HepG2 (cell line): ENCODE results near the gene MRPL39. TPM values are rescaled to one million over a fixed set of nuclear protein-coding genes. Genes with fewer than 3 reads are reported as not detected.
A peak's percentile ranks its signal among the peaks of the same experiment; 100 is the strongest.

Experiments used
- ATAC-seq: fragments of 200-7000 bp; cut with Tn5 transposase; 3 replicates; pipeline ENCODE4 v1.9.1; 2020; ENCODE audit warnings: mild to moderate bottlenecking, moderate library complexity
- BruUV-seq: library from RNA; stranded (reverse); fragments of 400-500 nt; replicated peaks from 2 replicates; lab custom pipeline; 2021; lab: Mats Ljungman, UMichigan
- CTCF ChIA-PET: fragments of 300-600 bp; formaldehyde crosslinking; extraction: SDS; loops from one replicate; lab custom pipeline; 2021; ENCODE audit warnings: low total read pairs, inconsistent platforms, low intra/inter-chr PET ratio; lab: Yijun Ruan, JAX
- POLR2A ChIA-PET: fragments of 350-600 bp; sonication (Branson Sonifier 250); formaldehyde crosslinking; loops from one replicate; lab custom pipeline; 2020; ENCODE audit warnings: antibody characterized with exemption, inconsistent platforms; lab: Yijun Ruan, JAX
- DNase-seq: peaks from one replicate; pipeline ENCODE4 v3.0.0-alpha.2; 2015; ENCODE audit warnings: low spot score
- FAIRE-seq: peaks from 3 replicates; lab custom pipeline; 2011; peaks lifted over from hg19 to GRCh38; lab: Jason Lieb, UNC
- H2AFZ ChIP-seq: one replicate; pipeline ENCODE4 v1.6.1; 2011; ENCODE audit warnings: low read length, inconsistent platforms
- H3K27ac ChIP-seq: fragments of 300-600 bp; 3 replicates; pipeline ENCODE4 v1.8.0; 2011; ENCODE audit warnings: mixed run types, mild to moderate bottlenecking, mixed read lengths, low read length, inconsistent platforms; ENCODE audit not compliant: insufficient read depth; ENCODE audit errors: extremely low read length
- H3K27me3 ChIP-seq, 2 experiments: fragments of 200-600 bp in 1 of 2; 2 replicates in 1 of 2; 3 replicates in 1 of 2; pipeline versions ENCODE4 v1.6.0 to v1.8.0; 2011; ENCODE audit warnings: low read length in 2 of 2, mild to moderate bottlenecking in 2 of 2, moderate library complexity in 2 of 2, inconsistent platforms in 1 of 2; ENCODE audit not compliant: insufficient read depth in 2 of 2, control insufficient read depth in 1 of 2
- H3K36me3 ChIP-seq, 2 experiments: fragments of 200-600 bp in 1 of 2; replicated peaks in 1 of 2; 2 replicates in 1 of 2; 3 replicates in 1 of 2; pipeline versions ENCODE4 v1.5.1 to v1.8.0; 2011; ENCODE audit warnings: low read length in 2 of 2, inconsistent platforms in 1 of 2; ENCODE audit not compliant: insufficient read depth in 2 of 2, control insufficient read depth in 1 of 2
- H3K4me1 ChIP-seq: 2 replicates; pipeline ENCODE4 v1.5.1; 2012; ENCODE audit warnings: low read length, inconsistent platforms; ENCODE audit not compliant: insufficient read depth
- H3K4me2 ChIP-seq: 2 replicates; pipeline ENCODE4 v1.6.0; 2011; ENCODE audit warnings: low read depth, low read length, inconsistent platforms
- H3K4me3 ChIP-seq, 3 experiments: fragments of 200-600 bp in 1 of 3; sonication (generic), shearing (Covaris generic) in 1 of 3; replicated peaks in 1 of 3; 2 replicates each; pipeline ENCODE4 v1.5.1; 2011 to 2016; ENCODE audit warnings: low read length in 3 of 3, inconsistent platforms in 2 of 3, low read depth in 2 of 3, mild to moderate bottlenecking in 2 of 3, control low read depth in 1 of 3, mixed read lengths in 1 of 3; ENCODE audit not compliant: insufficient read depth in 1 of 3
- H3K79me2 ChIP-seq: one replicate; pipeline ENCODE4 v1.6.1; 2011; ENCODE audit warnings: low read length, inconsistent platforms; ENCODE audit not compliant: insufficient read depth
- H3K9ac ChIP-seq: 2 replicates; pipeline ENCODE4 v1.6.0; 2011; ENCODE audit warnings: mild to moderate bottlenecking, low read depth, low read length, inconsistent platforms; ENCODE audit not compliant: insufficient read depth
- H3K9me3 ChIP-seq: 2 replicates; pipeline ENCODE4 v1.5.1; 2012; ENCODE audit warnings: mild to moderate bottlenecking, low read length
- H4K20me1 ChIP-seq: 2 replicates; pipeline ENCODE4 v1.6.0; 2011; ENCODE audit warnings: inconsistent platforms, mild to moderate bottlenecking, low read length, moderate library complexity; ENCODE audit not compliant: insufficient read depth
- BCL6 ChIP-seq: IDR thresholded peaks from 2 replicates; pipeline ENCODE4 v1.6.1; 2016; ENCODE audit warnings: missing genetic modification reagents, missing compliant biosample characterization
- CBX5 ChIP-seq: sonication (generic); formaldehyde crosslinking; IDR thresholded peaks from 2 replicates; pipeline ENCODE4 v1.4.0; 2020; ENCODE audit warnings: missing genetic modification reagents, borderline replicate concordance
- HMG20A ChIP-seq: IDR thresholded peaks from 2 replicates; pipeline ENCODE4 v1.6.1; 2016; ENCODE audit warnings: borderline replicate concordance
- HNF4A ChIP-seq: sonication (generic); formaldehyde crosslinking; IDR thresholded peaks from 2 replicates; pipeline ENCODE4 v1.4.0; 2020; ENCODE audit warnings: missing genetic modification reagents
- HNRNPLL ChIP-seq: fragments of 200-400 bp; formaldehyde crosslinking; IDR thresholded peaks from 2 replicates; pipeline ENCODE4 v1.6.1; 2017; ENCODE audit warnings: mild to moderate bottlenecking, low read depth, low read length; ENCODE audit not compliant: poor library complexity, severe bottlenecking
- NR2F6 ChIP-seq, 2 experiments: IDR thresholded peaks; 2 replicates each; pipeline ENCODE4 v1.6.1; 2016; ENCODE audit warnings: antibody characterized with exemption in 1 of 2, mild to moderate bottlenecking in 1 of 2
- SP5 ChIP-seq: IDR thresholded peaks from 2 replicates; pipeline ENCODE4 v1.6.1; 2016; ENCODE audit warnings: low read depth, borderline replicate concordance
- TCF7 ChIP-seq: sonication (generic); IDR thresholded peaks from 2 replicates; pipeline ENCODE4 v1.6.1; 2016; ENCODE audit warnings: antibody characterized with exemption, low read depth
- TEAD3 ChIP-seq: optimal IDR thresholded peaks from 2 replicates; pipeline ENCODE3; 2016; ENCODE audit warnings: borderline replicate concordance
- TERF1 ChIP-seq: sonication (generic); formaldehyde crosslinking; IDR thresholded peaks from 2 replicates; pipeline ENCODE4 v1.8.0; 2022; ENCODE audit warnings: mild to moderate bottlenecking, missing genetic modification reagents, moderate library complexity
- WIZ ChIP-seq: sonication (generic); formaldehyde crosslinking; IDR thresholded peaks from 2 replicates; pipeline ENCODE4 v1.5.1; 2020; ENCODE audit warnings: mild to moderate bottlenecking, missing genetic modification reagents
- ZBTB20 ChIP-seq: sonication (generic); formaldehyde crosslinking; IDR thresholded peaks from 2 replicates; pipeline ENCODE4 v1.8.1; 2023; ENCODE audit warnings: missing genetic modification reagents, low read depth, mild to moderate bottlenecking, borderline replicate concordance
- ZC3H4 ChIP-seq: sonication (generic); formaldehyde crosslinking; IDR thresholded peaks from 2 replicates; pipeline ENCODE4 v1.4.0; 2020; ENCODE audit warnings: missing genetic modification reagents, borderline replicate concordance
- ZFP36L2 ChIP-seq: sonication (generic); formaldehyde crosslinking; IDR thresholded peaks from 2 replicates; pipeline ENCODE4 v1.4.0; 2020; ENCODE audit warnings: missing genetic modification reagents
- ZFP41 ChIP-seq: sonication (generic); formaldehyde crosslinking; IDR thresholded peaks from 2 replicates; pipeline ENCODE4 v1.4.0; 2020; ENCODE audit warnings: mild to moderate bottlenecking, missing genetic modification reagents, borderline replicate concordance
- ZNF331 ChIP-seq: sonication (generic); formaldehyde crosslinking; IDR thresholded peaks from 2 replicates; pipeline ENCODE4 v1.4.0; 2020; ENCODE audit warnings: missing genetic modification reagents
- ZNF550 ChIP-seq: sonication (generic); formaldehyde crosslinking; IDR thresholded peaks from 2 replicates; pipeline ENCODE4 v1.4.0; 2020; ENCODE audit warnings: mild to moderate bottlenecking, missing genetic modification reagents, borderline replicate concordance
- ZNF776 ChIP-seq: sonication (generic); formaldehyde crosslinking; IDR thresholded peaks from 2 replicates; pipeline ENCODE4 v1.4.0; 2020; ENCODE audit warnings: mild to moderate bottlenecking, missing genetic modification reagents
- ZNF780A ChIP-seq: sonication (generic); formaldehyde crosslinking; IDR thresholded peaks from 2 replicates; pipeline ENCODE4 v1.8.0; 2022; ENCODE audit warnings: mild to moderate bottlenecking, missing genetic modification reagents, moderate library complexity
- ZNF83 ChIP-seq: sonication (generic); formaldehyde crosslinking; IDR thresholded peaks from 2 replicates; pipeline ENCODE4 v1.4.0; 2020; ENCODE audit warnings: missing genetic modification reagents, mild to moderate bottlenecking, borderline replicate concordance
- WGBS: methylation state at CpG from one replicate; pipeline ENCODE4 v1.1.6; 2017; ENCODE audit warnings: low lambda C conversion rate; 5-methylcytosine and 5-hydroxymethylcytosine counted together
- in situ Hi-C: cut with HindIII; loops from 2 replicates; pipeline ENCODE4 v1.10.0; 2017; ENCODE audit warnings: low pct_unique_long_range_greater_than_20kb; ENCODE audit not compliant: extremely low pct_ligation_motif_present
- intact Hi-C: fragments of 100-400 bp; cut with micrococcal nuclease; formaldehyde crosslinking; loops from one replicate; pipeline ENCODE4 v1.10.0; 2022; ENCODE audit not compliant: unreplicated experiment
- polyA plus RNA-seq, 8 experiments: library from polyadenylated mRNA; depleted of rRNA in 3 of 8; stranded (reverse) in 7 of 8; unstranded in 1 of 8; fragments of >200 nt; fragmentation: Illumina TruSeq in 4 of 8; extraction: Trizol in 4 of 8; gene quantifications; 2 replicates each; pipeline versions ENCODE4 v1.2.1 to v1.2.3, GENCODE V29; 2011 to 2016; ENCODE audit warnings: low read depth in 4 of 8, missing spikeins in 1 of 8, mixed read lengths in 1 of 8; ENCODE audit not compliant: insufficient read depth in 1 of 8
- total RNA-seq, 5 experiments: library from RNA; depleted of rRNA; stranded (reverse); fragments of >200 nt; fragmentation: Illumina TruSeq; extraction: Trizol; gene quantifications; 2 replicates each; pipeline ENCODE4 v1.2.3, GENCODE V29; 2016; ENCODE audit warnings: low read depth in 1 of 5
- TF ChIP-seq, protein P1 (sequence below): sonication (generic); formaldehyde crosslinking; IDR thresholded peaks from 2 replicates; pipeline ENCODE4 v1.4.0; 2020; ENCODE audit warnings: missing genetic modification reagents; ENCODE audit errors: not compliant biosample characterization
- TF ChIP-seq, protein P2 (sequence below): sonication (generic); formaldehyde crosslinking; IDR thresholded peaks from 2 replicates; pipeline ENCODE4 v1.4.0; 2020; ENCODE audit warnings: missing genetic modification reagents, borderline replicate concordance

The MRPL39 gene
- total and polyA plus RNA-seq, 2 of the 13 experiments (the other 11 are each of a cell fraction or from before 2014, with no cell fraction given), result 29.1 to 91.2 TPM

DNA sequence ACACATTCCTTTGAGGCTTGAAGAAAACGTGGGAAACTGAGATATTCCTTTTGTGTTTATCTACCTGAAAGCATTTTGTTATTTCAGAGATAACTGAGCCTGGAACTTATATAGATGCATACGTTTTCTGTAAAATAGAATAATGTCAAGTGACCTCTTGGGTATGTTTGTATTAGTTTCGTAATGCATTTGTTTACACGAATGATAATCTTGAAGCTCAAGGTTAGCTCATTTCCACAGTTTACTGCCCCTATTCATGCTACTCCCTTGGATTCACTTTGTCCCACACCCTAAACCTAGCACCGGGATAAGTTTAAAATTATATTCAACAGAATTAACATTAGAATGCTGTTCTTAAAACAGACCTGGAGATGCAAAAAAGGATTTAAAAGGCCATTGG is 54.4 kb downstream of the MRPL39 start:
- Histone ChIP-seq H4K20me1 (no peaks in the 10 kb centered on the region), H3K27ac (no peak overlapping the region), H2AFZ (no peak overlapping the region), H3K79me2 (no peaks in the 10 kb centered on the region), H3K4me3 (no peak overlapping the region), H3K9ac (no peak overlapping the region), H3K4me1 (peaks cover 27% of the 10 kb centered on the region), H3K4me2 (no peak overlapping the region), H3K36me3 (no peaks in the 10 kb centered on the region), H3K9me3 (no peaks in the 10 kb centered on the region), H3K27me3 (no peaks in the 10 kb centered on the region)
- BruUV-seq, result no TSS peak
- peak; percentile 82 for ATAC-seq
- DNase-seq, result peak; percentile 42
- CTCF ChIA-PET, result no interaction called here
- peak; percentile 53 for FAIRE-seq
- POLR2A ChIA-PET, result no interaction called here
- in situ Hi-C loops, result no loop called here
- intact Hi-C loops, result no loop called here
- 5% methylated on average over 5 of the region's 5 CpGs for WGBS
- TF ChIP-seq, protein P1, sequence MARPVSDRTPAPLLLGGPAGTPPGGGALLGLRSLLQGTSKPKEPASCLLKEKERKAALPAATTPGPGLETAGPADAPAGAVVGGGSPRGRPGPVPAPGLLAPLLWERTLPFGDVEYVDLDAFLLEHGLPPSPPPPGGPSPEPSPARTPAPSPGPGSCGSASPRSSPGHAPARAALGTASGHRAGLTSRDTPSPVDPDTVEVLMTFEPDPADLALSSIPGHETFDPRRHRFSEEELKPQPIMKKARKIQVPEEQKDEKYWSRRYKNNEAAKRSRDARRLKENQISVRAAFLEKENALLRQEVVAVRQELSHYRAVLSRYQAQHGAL (CRISPR knock-in tag), result no peak
- no peak for TF ChIP-seq WIZ (CRISPR knock-in tag)
- no peak for TF ChIP-seq ZNF550 (CRISPR knock-in tag)
- TF ChIP-seq ZFP41 (CRISPR knock-in tag), result no peak
- TF ChIP-seq BCL6 (CRISPR knock-in tag), result 0 out of 2 replicates have a peak, but pooled peaks have one; percentile 20
- no peak; the same call in 1 of the 2 replicates for TF ChIP-seq NR2F6 (IDR thresholded peaks at IDR 0.05)
- TF ChIP-seq NR2F6 (CRISPR knock-in tag; IDR thresholded peaks at IDR 0.05), result peak; percentile 42; the same call in 1 of the 2 replicates
- no peak for TF ChIP-seq ZC3H4
- TF ChIP-seq TERF1 (CRISPR knock-in tag), result no peak
- no peak for TF ChIP-seq ZNF780A (CRISPR knock-in tag)
- TF ChIP-seq CBX5, result no peak
- TF ChIP-seq, protein P2, sequence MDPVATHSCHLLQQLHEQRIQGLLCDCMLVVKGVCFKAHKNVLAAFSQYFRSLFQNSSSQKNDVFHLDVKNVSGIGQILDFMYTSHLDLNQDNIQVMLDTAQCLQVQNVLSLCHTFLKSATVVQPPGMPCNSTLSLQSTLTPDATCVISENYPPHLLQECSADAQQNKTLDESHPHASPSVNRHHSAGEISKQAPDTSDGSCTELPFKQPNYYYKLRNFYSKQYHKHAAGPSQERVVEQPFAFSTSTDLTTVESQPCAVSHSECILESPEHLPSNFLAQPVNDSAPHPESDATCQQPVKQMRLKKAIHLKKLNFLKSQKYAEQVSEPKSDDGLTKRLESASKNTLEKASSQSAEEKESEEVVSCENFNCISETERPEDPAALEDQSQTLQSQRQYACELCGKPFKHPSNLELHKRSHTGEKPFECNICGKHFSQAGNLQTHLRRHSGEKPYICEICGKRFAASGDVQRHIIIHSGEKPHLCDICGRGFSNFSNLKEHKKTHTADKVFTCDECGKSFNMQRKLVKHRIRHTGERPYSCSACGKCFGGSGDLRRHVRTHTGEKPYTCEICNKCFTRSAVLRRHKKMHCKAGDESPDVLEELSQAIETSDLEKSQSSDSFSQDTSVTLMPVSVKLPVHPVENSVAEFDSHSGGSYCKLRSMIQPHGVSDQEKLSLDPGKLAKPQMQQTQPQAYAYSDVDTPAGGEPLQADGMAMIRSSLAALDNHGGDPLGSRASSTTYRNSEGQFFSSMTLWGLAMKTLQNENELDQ (CRISPR knock-in tag), result no peak
- no peak for TF ChIP-seq TEAD3 (CRISPR knock-in tag)
- TF ChIP-seq HNRNPLL, result no peak
- TF ChIP-seq ZNF331 (CRISPR knock-in tag), result no peak
- peak; percentile 46; the same call in 1 of the 2 replicates for TF ChIP-seq ZBTB20 (CRISPR knock-in tag)
- no peak for TF ChIP-seq ZFP36L2 (CRISPR knock-in tag)
- no peak for TF ChIP-seq TCF7
- no peak for TF ChIP-seq ZNF83 (CRISPR knock-in tag)
- TF ChIP-seq HMG20A (CRISPR knock-in tag), result peak; percentile 51; the same call in 1 of the 2 replicates
- peak; percentile 13; the same call in 1 of the 2 replicates for TF ChIP-seq HNF4A
- TF ChIP-seq ZNF776 (CRISPR knock-in tag), result no peak
- no peak for TF ChIP-seq SP5 (CRISPR knock-in tag)
